Measurements from ENCODE around the gene VGF. TPM values are rescaled to one million over a fixed set of nuclear protein-coding genes. Genes with fewer than 3 reads are reported as not detected.

Gene VGF
- total RNA-seq, 1 donor from 2014 or later = 4.2 TPM

GRCh38 chr7:101174322-101174854, 9.0 kb upstream of the VGF start:
- no peak overlapping the region for H3K27ac Mint-ChIP-seq
- no peak for DNase-seq (ENCODE audit: extremely low spot score, unreplicated experiment)
- H3K36me3 Mint-ChIP-seq = no peaks in the 10 kb centered on the region
- H3K27me3 Mint-ChIP-seq = peaks cover 95% of the 10 kb centered on the region
- H3K9me3 Mint-ChIP-seq = no peaks in the 10 kb centered on the region
- peaks cover 15% of the 10 kb centered on the region for H3K4me1 Mint-ChIP-seq (ENCODE audit: unreplicated experiment)
- H3K4me3 Mint-ChIP-seq = no peak overlapping the region
- TF ChIP-seq, protein P1, sequence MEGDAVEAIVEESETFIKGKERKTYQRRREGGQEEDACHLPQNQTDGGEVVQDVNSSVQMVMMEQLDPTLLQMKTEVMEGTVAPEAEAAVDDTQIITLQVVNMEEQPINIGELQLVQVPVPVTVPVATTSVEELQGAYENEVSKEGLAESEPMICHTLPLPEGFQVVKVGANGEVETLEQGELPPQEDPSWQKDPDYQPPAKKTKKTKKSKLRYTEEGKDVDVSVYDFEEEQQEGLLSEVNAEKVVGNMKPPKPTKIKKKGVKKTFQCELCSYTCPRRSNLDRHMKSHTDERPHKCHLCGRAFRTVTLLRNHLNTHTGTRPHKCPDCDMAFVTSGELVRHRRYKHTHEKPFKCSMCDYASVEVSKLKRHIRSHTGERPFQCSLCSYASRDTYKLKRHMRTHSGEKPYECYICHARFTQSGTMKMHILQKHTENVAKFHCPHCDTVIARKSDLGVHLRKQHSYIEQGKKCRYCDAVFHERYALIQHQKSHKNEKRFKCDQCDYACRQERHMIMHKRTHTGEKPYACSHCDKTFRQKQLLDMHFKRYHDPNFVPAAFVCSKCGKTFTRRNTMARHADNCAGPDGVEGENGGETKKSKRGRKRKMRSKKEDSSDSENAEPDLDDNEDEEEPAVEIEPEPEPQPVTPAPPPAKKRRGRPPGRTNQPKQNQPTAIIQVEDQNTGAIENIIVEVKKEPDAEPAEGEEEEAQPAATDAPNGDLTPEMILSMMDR (conservative IDR thresholded peaks at IDR 0.05) = no peak

GRCh38 chr7:101173752-101174244, 8.4 kb upstream of the VGF start:
- H3K4me1 Mint-ChIP-seq (ENCODE audit: unreplicated experiment) = peaks cover 12% of the 10 kb centered on the region
- peaks cover 95% of the 10 kb centered on the region for H3K27me3 Mint-ChIP-seq
- no peak overlapping the region for H3K4me3 Mint-ChIP-seq
- H3K36me3 Mint-ChIP-seq = no peaks in the 10 kb centered on the region
- no peaks in the 10 kb centered on the region for H3K9me3 Mint-ChIP-seq
- TF ChIP-seq, protein P1 (conservative IDR thresholded peaks at IDR 0.05) = no peak
- H3K27ac Mint-ChIP-seq = no peak overlapping the region
- no peak for DNase-seq (ENCODE audit: extremely low spot score, unreplicated experiment)

DNA sequence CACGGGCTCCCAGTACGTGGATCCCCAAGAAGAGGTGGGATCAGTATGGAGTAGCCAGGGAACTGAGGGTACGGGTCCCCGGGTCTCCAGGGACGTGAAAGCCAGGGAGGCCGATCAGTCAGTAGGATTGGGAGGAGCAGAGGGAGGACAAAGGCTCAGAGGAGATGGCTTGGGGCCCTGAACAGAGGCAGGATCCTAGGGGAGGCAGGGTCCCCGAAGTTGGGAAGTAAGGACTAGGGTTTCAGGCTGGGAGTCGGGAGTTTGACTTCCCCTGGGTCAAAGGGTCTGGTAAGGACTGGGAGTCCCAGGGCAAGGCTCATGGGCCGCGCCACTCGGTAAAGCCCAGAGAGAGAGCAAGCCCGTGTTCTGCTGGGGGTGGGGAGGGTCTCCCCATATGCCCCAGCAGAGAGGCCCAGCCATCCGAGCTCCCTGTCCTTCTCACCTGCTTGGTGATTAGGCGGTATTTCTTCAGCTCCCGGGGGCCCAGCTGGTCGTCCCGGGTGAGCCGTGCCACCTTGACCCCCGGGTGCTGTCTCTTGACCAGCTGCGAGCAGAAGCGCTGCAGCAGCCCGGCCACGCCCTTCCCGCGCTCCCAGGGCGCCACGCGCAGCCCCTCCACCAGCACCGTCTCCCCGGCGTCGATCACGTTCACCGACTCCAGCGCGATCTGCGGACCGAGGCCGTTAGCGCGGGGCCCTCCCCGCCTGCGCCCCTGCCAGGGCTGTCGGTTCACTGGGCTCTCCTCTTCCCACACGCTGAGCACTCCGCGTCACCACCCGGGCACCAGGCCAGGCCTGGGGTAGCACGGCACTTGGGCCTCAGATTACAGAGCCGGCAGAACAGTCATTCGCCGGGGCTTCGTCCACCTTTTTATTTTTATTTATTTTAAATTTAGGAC, 7.7 kb upstream of the VGF start:
- H3K27ac Mint-ChIP-seq = no peak overlapping the region
- peak overlapping the region; percentile 54 for H3K4me3 Mint-ChIP-seq
- no peak for DNase-seq (ENCODE audit: extremely low spot score, unreplicated experiment)
- H3K36me3 Mint-ChIP-seq = no peaks in the 10 kb centered on the region
- peaks cover 95% of the 10 kb centered on the region for H3K27me3 Mint-ChIP-seq
- no peaks in the 10 kb centered on the region for H3K9me3 Mint-ChIP-seq
- TF ChIP-seq, protein P1 (conservative IDR thresholded peaks at IDR 0.05) = no peak
- peaks cover 18% of the 10 kb centered on the region for H3K4me1 Mint-ChIP-seq (ENCODE audit: unreplicated experiment)

DNA sequence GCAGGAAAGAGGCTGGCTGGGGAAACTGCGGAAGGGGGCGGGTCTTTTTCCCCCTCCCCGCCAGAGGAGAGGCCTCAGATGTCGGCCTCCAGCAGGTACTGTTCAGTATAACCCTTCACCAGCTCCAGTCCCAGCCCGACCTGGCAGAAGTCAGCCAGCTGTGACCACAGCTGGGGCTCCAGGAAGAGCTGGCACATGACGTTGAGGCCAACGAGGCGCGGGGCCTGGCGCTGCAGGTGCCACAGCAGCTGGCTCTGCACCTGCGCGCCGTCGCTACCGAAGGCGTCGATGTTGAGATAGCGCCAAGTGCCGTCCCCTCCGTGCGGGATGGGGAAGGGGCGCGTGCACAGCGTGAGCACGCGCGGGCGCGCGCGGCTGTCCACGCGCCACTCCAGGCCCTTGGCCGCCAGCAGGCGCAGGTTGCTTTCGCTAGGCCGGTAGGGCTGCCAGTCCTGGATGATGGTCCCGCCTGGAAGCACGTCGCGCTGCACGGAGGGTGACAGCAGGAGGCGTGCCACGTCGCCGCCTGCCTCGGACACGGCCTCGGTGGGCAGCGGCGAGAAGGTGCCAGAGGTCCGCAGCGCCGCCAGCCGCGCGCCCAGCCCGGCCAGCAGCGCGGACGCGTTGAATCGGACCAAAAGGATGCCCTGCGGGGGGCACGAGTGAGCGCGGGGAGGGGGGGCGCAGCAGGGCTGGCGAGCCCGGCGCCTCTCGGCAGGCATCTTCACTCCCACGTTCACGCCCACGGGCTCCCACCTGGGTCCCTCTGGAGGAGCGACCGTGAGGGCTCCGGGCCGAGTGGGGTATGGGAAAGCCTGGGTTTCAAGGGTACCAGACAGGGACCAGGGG, 6.9 kb upstream of the VGF start:
- no peak for DNase-seq (ENCODE audit: extremely low spot score, unreplicated experiment)

GRCh38 chr7:101171442-101171837, 6.1 kb upstream of the VGF start:
- Mint-ChIP-seq H3K4me3 (peak overlapping the region; percentile 69), H3K27me3 (peaks cover 92% of the 10 kb centered on the region), H3K27ac (no peak overlapping the region), H3K4me1 (ENCODE audit: unreplicated experiment) (peaks cover 27% of the 10 kb centered on the region), H3K36me3 (no peaks in the 10 kb centered on the region), H3K9me3 (no peaks in the 10 kb centered on the region)
- no peak for DNase-seq (ENCODE audit: extremely low spot score, unreplicated experiment)
- TF ChIP-seq, protein P1 (conservative IDR thresholded peaks at IDR 0.05) = peak; percentile 34

More for the DNA sequence above, 6.9 kb upstream of the VGF start:
- Mint-ChIP-seq H3K4me1 (ENCODE audit: unreplicated experiment) (peaks cover 22% of the 10 kb centered on the region), H3K4me3 (peak overlapping the region; percentile 9), H3K27me3 (peaks cover 95% of the 10 kb centered on the region), H3K36me3 (no peaks in the 10 kb centered on the region), H3K9me3 (no peaks in the 10 kb centered on the region), H3K27ac (no peak overlapping the region)
- TF ChIP-seq, protein P1 (conservative IDR thresholded peaks at IDR 0.05) = no peak
